Jurkat, Clone E6-1 (cell line): ENCODE results near the gene QSOX1.
"Not testable (repeated sequence)": the region's sequence is repeated elsewhere in the genome, so short reads cannot be mapped to it uniquely, and the experiment has no call there.

Experiments
- DNase-seq: peaks from one replicate; pipeline ENCODE4 v3.0.0-alpha.2; 2011; ENCODE audit warnings: low read depth, low spot score
- H3K4me3 ChIP-seq: 2 replicates; pipeline ENCODE4 v1.5.1; 2011; ENCODE audit warnings: mild to moderate bottlenecking, low read length, control low read depth, moderate library complexity

The QSOX1 gene

GRCh38 chr1:180201451-180202200, 47.0 kb downstream of the QSOX1 start:
- DNase-seq: no peak
- no peak overlapping the region for H3K4me3 ChIP-seq

GRCh38 chr1:180202588-180202987, 47.9 kb downstream of the QSOX1 start:
- not testable (repeated sequence) for DNase-seq, H3K4me3 ChIP-seq

DNA sequence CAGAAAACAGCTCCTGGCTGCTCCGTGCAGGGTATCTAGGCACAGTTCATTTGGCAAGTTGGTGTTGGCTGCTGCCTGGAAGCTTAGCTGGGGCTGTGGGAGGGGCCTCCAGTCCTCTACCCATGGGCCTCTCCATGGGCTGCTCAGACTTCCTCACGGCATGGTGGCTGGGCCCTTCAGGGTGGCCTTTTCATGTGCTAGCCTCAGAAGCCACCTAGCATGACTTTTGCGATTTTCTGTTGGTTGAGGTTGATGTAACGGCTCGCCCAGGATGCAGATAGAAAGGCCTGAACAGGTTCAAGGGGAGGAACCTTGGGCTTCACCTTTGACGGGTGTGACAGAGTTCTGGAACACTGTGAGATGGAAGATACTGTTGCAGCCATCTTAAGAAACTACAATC, 49.6 kb downstream of the QSOX1 start:
- H3K4me3 ChIP-seq: no peak overlapping the region
- DNase-seq: no peak

GRCh38 chr1:180206581-180206980, 51.9 kb downstream of the QSOX1 start:
- no peak overlapping the region for H3K4me3 ChIP-seq
- DNase-seq: no peak

- DNase-seq: no peak
- no peak overlapping the region for H3K4me3 ChIP-seq
Observed at GRCh38 chr1:180208264-180208663, 53.6 kb downstream of the QSOX1 start.

DNA sequence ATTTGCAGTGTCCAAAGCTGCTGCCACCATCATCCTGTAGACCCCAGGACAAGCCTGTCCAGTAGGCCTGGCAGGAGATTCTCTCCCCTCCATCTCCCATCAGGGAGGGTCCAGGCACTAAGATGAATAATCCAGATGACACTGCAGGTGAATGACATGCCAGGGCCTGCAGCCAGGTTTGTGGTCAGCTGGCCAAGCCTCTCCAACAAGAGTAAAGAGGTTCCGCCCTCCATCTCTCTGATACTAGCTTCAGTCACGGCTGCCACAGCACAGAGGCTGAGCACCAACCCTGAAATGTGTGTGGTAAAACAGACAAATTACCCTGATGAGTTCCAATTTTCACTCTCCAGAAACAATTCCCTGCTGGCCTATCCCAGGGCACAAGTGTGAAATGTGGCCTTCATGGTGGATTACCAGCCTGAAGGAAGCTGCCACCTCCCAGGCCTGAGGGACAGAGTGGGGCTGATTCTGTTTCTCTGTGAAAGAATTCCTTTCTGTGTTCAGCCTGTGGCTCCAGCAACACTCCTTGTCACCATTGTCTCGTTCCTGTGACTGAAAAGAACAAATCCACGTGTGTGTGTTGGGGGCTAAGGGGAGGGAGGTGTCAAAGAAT, 55.4 kb downstream of the QSOX1 start:
- DNase-seq: no peak

GRCh38 chr1:180211156-180211859, 56.6 kb downstream of the QSOX1 start:
- H3K4me3 ChIP-seq: no peak overlapping the region
- no peak for DNase-seq

More for the DNA sequence above, 55.4 kb downstream of the QSOX1 start:
- H3K4me3 ChIP-seq: no peak overlapping the region

DNA sequence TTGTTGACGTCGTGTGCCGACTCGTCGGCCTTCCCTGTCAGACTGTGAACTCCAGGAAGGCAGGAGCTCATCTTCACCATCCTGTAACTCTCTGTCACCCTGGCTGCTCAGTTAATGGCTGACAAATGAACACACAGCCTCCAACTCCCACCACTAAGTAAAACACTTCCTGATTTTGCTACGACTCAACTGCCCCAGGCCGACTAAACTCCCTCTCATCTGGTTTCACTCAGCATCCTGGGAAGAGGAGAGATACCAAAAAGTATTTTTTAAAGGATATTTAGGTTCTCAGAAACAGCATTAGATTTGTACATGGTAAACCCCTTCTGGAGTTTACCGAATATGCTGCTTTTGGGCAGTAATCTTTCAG, 57.2 kb downstream of the QSOX1 start:
- no peak overlapping the region for H3K4me3 ChIP-seq
- no peak for DNase-seq

DNA sequence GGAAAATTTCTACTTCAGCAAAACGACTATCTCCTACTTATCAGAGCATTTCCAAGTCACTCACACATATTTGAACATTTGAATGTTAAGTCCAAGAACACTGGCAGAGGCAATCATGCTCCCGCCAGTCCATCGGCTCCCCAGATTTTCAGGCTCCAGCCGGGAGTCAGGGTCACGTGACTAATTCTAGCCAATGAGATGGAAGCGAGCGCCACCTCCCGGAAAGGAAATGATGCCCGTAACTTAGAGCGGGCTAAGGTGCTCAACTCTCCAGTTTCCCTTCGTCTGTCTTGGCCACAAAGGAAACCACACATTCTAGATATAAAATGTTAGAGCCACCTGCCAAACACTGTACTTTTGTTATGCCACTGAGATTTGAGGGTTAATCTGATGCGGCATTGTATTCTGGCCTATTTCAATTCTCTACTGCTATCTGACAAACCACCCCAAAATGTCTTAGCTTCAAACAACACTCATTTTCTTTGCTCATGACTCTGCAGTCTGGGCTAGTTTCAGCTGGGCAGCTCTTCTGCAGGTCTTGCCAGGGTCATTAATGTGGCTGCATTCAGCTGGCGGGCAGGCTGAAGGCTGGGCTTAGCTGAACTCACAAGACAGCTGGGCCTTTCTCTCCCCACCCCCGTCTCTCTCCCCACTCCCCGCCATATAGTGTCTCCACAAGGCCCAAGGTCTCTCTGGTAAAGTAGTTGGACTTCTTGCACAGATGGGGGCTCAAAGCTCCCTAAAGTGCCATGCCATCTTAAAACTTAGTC, 58.9 kb downstream of the QSOX1 start:
- peak; percentile 89 for DNase-seq

GRCh38 chr1:180215856-180216625, 61.4 kb downstream of the QSOX1 start:
- DNase-seq: no peak

More for the DNA sequence above, 58.9 kb downstream of the QSOX1 start:
- H3K4me3 ChIP-seq: peak overlapping the region; percentile 35

GRCh38 chr1:180217006-180217405, 62.3 kb downstream of the QSOX1 start:
- H3K4me3 ChIP-seq: no peak overlapping the region
- DNase-seq: no peak

More at GRCh38 chr1:180215856-180216625, 61.4 kb downstream of the QSOX1 start:
- H3K4me3 ChIP-seq: no peak overlapping the region

GRCh38 chr1:180218806-180219765, 64.4 kb downstream of the QSOX1 start:
- no peak for DNase-seq
- H3K4me3 ChIP-seq: no peak overlapping the region

DNA sequence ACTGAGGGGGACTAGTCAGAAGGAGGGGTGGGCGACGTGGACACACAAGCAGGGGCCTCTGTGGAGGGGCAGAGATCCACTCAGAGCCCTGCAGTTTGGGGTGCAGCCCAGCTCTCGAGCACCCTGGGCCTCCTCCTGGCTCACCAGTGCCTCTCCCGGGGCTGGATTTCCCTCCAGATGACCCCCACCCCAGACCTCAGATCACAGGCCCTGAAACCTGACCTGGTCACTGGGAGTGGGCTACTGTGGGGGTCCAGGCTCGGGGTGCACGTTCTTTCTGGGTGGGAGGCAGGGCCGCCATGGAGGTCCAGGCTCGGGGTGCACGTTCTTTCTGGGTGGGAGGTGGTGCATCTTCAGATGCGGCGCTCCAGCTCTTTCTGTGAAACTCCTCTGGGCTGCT, 65.1 kb downstream of the QSOX1 start:
- DNase-seq: no peak
- no peak overlapping the region for H3K4me3 ChIP-seq

- no peak overlapping the region for H3K4me3 ChIP-seq
- DNase-seq: no peak
Observed at GRCh38 chr1:180221462-180221861, 66.8 kb downstream of the QSOX1 start.

GRCh38 chr1:180224902-180225301, 70.2 kb downstream of the QSOX1 start:
- H3K4me3 ChIP-seq: no peak overlapping the region
- DNase-seq: no peak

GRCh38 chr1:180225403-180225802, 70.7 kb downstream of the QSOX1 start:
- no peak for DNase-seq
- H3K4me3 ChIP-seq: no peak overlapping the region

DNA sequence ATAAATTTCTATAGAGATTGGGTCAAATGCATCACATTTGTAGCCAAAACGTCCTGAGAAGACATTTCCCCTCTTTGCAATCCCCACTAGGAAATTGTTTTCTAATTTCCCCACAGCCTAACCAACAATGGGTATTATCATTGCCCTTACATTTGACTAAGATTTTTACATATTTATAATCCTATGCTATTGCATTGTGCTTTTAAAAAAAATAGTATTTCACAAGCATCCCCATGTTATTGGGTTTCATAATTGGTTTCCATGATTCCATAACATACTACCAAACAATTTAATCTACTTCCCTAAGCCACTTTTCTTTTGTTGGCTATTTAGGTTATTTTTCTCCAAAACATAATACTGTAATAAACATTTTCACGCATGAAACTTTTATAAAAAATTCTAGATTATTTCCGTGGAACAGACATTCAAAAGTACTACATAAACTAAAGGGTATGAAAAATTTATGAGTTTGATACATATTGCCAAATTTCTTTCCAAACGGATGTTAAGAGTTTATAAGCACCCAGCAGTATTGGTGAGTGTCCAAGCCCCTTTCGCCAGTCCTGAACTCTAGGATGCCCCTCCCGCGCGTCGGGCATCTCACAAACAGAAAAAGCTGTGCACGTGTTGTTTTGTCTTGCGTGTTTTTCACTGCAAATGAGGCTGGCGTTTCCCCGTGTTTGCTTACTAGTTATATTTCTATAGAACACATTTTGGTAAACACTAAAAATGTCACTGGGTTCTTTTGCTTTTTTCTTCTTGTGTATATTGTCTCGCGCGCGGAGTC, 73.4 kb downstream of the QSOX1 start:
- H3K4me3 ChIP-seq: no peak overlapping the region

More for the DNA sequence above, 73.4 kb downstream of the QSOX1 start:
- no peak for DNase-seq
